Activated B cell treated with CpG ODN at 0.5 μM for 24 hours (primary cell): ENCODE results near the gene FOXP1. TPM values are rescaled to one million over a fixed set of nuclear protein-coding genes. Genes with fewer than 3 reads are reported as not detected.

Experiments used
- ATAC-seq: fragments of 200-7000 bp; cut with Tn5 transposase; one replicate; pipeline ENCODE4 v1.10.0; 2021; ENCODE audit warnings: low read depth, mild to moderate bottlenecking, moderate library complexity
- CTCF ChIA-PET: fragments of 350-600 bp; sonication (Branson Sonifier 250); formaldehyde crosslinking; loops from one replicate; lab custom pipeline; 2021; ENCODE audit warnings: antibody characterized with exemption; lab: Charles Lee
- POLR2A ChIA-PET: fragments of 350-600 bp; sonication (Branson Sonifier 250); formaldehyde crosslinking; loops from one replicate; lab custom pipeline; 2021; ENCODE audit warnings: antibody characterized with exemption; lab: Charles Lee
- DNase-seq: peaks from one replicate; pipeline ENCODE4 v3.0.0; 2022
- H3K27ac Mint-ChIP-seq: one replicate; pipeline ENCODE4 v1.8.0; 2020; ENCODE audit warnings: mixed read lengths
- H3K27me3 Mint-ChIP-seq: one replicate; pipeline ENCODE4 v1.8.0; 2021; ENCODE audit warnings: mixed read lengths
- H3K36me3 Mint-ChIP-seq: one replicate; pipeline ENCODE4 v1.8.0; 2021; ENCODE audit warnings: low read depth, mixed read lengths
- H3K4me1 Mint-ChIP-seq: one replicate; pipeline ENCODE4 v1.8.0; 2021; ENCODE audit warnings: mixed read lengths
- H3K4me3 Mint-ChIP-seq: one replicate; pipeline ENCODE4 v1.8.0; 2020; ENCODE audit warnings: mild to moderate bottlenecking, mixed read lengths
- H3K9me3 Mint-ChIP-seq: one replicate; pipeline ENCODE4 v1.8.0; 2020; ENCODE audit warnings: mixed read lengths
- intact Hi-C: fragments of 100-400 bp; cut with micrococcal nuclease; formaldehyde crosslinking; loops from one replicate; pipeline ENCODE4 v1.15.1; 2024
- total RNA-seq: library from RNA; stranded (reverse); gene quantifications from 2 replicates; pipeline ENCODE4 v1.2.3, GENCODE V29; 2022
- TF ChIP-seq, protein P1 (sequence below): fragments of 200-600 bp; IDR thresholded peaks from one replicate; pipeline ENCODE4 v1.8.0; 2022; ENCODE audit warnings: antibody characterized with exemption, mild to moderate bottlenecking

Gene FOXP1
- total RNA-seq, 1 donor from 2014 or later: 563 TPM

DNA sequence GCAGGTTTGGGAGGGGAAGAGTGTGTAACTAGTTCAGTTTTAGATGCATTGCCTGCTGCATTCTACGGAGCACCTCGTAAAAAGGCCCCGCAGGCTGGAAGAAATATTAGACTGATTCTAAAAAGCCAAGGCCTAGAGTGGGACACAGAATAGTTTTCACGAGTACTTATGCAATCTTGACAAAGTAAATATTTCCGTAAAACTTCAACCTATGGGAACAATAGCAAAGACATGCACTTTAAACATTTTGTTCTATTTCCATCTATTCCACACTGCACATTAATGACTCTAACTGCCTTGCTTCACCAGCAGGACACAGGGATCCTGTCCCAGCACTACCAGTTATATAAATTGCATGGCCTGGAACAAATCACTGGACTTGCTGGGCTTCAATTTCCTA lies 260.0 kb downstream of the FOXP1 start:
- TF ChIP-seq, protein P1, sequence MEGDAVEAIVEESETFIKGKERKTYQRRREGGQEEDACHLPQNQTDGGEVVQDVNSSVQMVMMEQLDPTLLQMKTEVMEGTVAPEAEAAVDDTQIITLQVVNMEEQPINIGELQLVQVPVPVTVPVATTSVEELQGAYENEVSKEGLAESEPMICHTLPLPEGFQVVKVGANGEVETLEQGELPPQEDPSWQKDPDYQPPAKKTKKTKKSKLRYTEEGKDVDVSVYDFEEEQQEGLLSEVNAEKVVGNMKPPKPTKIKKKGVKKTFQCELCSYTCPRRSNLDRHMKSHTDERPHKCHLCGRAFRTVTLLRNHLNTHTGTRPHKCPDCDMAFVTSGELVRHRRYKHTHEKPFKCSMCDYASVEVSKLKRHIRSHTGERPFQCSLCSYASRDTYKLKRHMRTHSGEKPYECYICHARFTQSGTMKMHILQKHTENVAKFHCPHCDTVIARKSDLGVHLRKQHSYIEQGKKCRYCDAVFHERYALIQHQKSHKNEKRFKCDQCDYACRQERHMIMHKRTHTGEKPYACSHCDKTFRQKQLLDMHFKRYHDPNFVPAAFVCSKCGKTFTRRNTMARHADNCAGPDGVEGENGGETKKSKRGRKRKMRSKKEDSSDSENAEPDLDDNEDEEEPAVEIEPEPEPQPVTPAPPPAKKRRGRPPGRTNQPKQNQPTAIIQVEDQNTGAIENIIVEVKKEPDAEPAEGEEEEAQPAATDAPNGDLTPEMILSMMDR: no peak
- H3K27ac Mint-ChIP-seq: no peak overlapping the region
- H3K27me3 Mint-ChIP-seq: no peaks in the 10 kb centered on the region
- ATAC-seq: no peak
- ChIA-PET POLR2A (no interaction called here), CTCF (no interaction called here)
- H3K36me3 Mint-ChIP-seq: peaks cover 29% of the 10 kb centered on the region
- intact Hi-C loops: no loop called here
- no peak for DNase-seq
- peaks cover 18% of the 10 kb centered on the region for H3K4me1 Mint-ChIP-seq
- H3K4me3 Mint-ChIP-seq: no peak overlapping the region
- H3K9me3 Mint-ChIP-seq: no peaks in the 10 kb centered on the region

GRCh38 chr3:71322154-71322553 lies 261.4 kb downstream of the FOXP1 start:
- Mint-ChIP-seq H3K4me3 (no peak overlapping the region), H3K36me3 (peaks cover 23% of the 10 kb centered on the region), H3K27me3 (no peaks in the 10 kb centered on the region), H3K4me1 (peaks cover 29% of the 10 kb centered on the region), H3K27ac (no peak overlapping the region), H3K9me3 (no peaks in the 10 kb centered on the region)
- intact Hi-C loops: no loop called here
- ATAC-seq (no peak), DNase-seq (no peak)
- TF ChIP-seq, protein P1: no peak
- ChIA-PET CTCF (no interaction called here), POLR2A (no interaction called here)

- ATAC-seq: no peak
- ChIA-PET CTCF (interaction anchor here (1.0 kb wide), 1 partner anchor 28 kb away, joined by 3 read pairs; no protein-coding TSS in a partner anchor), POLR2A (no interaction called here)
- H3K36me3 Mint-ChIP-seq: peaks cover 11% of the 10 kb centered on the region
- no peak for DNase-seq
- H3K4me3 Mint-ChIP-seq: no peak overlapping the region
- TF ChIP-seq, protein P1: no peak
- intact Hi-C loops: no loop called here
- peaks cover 47% of the 10 kb centered on the region for H3K4me1 Mint-ChIP-seq
- H3K27me3 Mint-ChIP-seq: no peaks in the 10 kb centered on the region
- H3K27ac Mint-ChIP-seq: no peak overlapping the region
- H3K9me3 Mint-ChIP-seq: no peaks in the 10 kb centered on the region
Measured at GRCh38 chr3:71319771-71320170, 263.8 kb downstream of the FOXP1 start.

- ATAC-seq (no peak), DNase-seq (no peak)
- POLR2A ChIA-PET: interaction anchor here (1.8 kb wide), 1 partner anchor 13 kb away, joined by 4 read pairs; no protein-coding TSS in a partner anchor
- intact Hi-C loops: no loop called here
- TF ChIP-seq, protein P1: no peak
- Mint-ChIP-seq H3K4me1 (peaks cover 47% of the 10 kb centered on the region), H3K4me3 (no peak overlapping the region), H3K9me3 (no peaks in the 10 kb centered on the region), H3K36me3 (peaks cover 6% of the 10 kb centered on the region), H3K27ac (no peak overlapping the region), H3K27me3 (no peaks in the 10 kb centered on the region)
- CTCF ChIA-PET: interaction anchor here (1.2 kb wide), 1 partner anchor 59 kb away, joined by 3 read pairs; no protein-coding TSS in a partner anchor
Measured at GRCh38 chr3:71318458-71318827, 265.1 kb downstream of the FOXP1 start.

- H3K4me1 Mint-ChIP-seq: peaks cover 47% of the 10 kb centered on the region
- ChIA-PET POLR2A (interaction anchor here (0.7 to 1.8 kb wide), 2 partner anchors 13 to 28 kb away, joined by 4 read pairs; no protein-coding TSS in a partner anchor), CTCF (interaction anchor here (1.2 kb wide), 1 partner anchor 60 kb away, joined by 3 read pairs; no protein-coding TSS in a partner anchor)
- intact Hi-C loops: no loop called here
- TF ChIP-seq, protein P1: no peak
- no peaks in the 10 kb centered on the region for H3K9me3 Mint-ChIP-seq
- DNase-seq (no peak), ATAC-seq (no peak)
- peak overlapping the region; percentile 26 for H3K4me3 Mint-ChIP-seq
- H3K27ac Mint-ChIP-seq: peak overlapping the region; percentile 73
- H3K27me3 Mint-ChIP-seq: no peaks in the 10 kb centered on the region
- peaks cover 5% of the 10 kb centered on the region for H3K36me3 Mint-ChIP-seq
Measured at GRCh38 chr3:71317749-71318457, 265.6 kb downstream of the FOXP1 start.
